Measurements from ENCODE around the gene NLRC3.
A peak's percentile ranks its signal among the peaks of the same experiment; 100 is the strongest.
"Not testable (repeated sequence)": the region's sequence is repeated elsewhere in the genome, so short reads cannot be mapped to it uniquely, and the experiment has no call there.

The NLRC3 gene

GRCh38 chr16:3514621-3515020 lies 62.6 kb downstream of the NLRC3 start:
- DNase-seq (ENCODE audit: low read depth in 2 of 2) = no peak

- DNase-seq (ENCODE audit: low read depth in 2 of 2) = no peak
These were observed 63.2 kb downstream of the NLRC3 start for GRCh38 chr16:3513892-3514583.

- no peak for DNase-seq (ENCODE audit: low read depth in 2 of 2)
These were observed 65.7 kb downstream of the NLRC3 start for GRCh38 chr16:3511286-3512180.

GRCh38 chr16:3510416-3510815 lies 66.8 kb downstream of the NLRC3 start:
- no peak for DNase-seq (ENCODE audit: low read depth in 2 of 2)

GRCh38 chr16:3509470-3509928 lies 67.7 kb downstream of the NLRC3 start:
- DNase-seq (ENCODE audit: low read depth in 2 of 2) = peak; percentile 32 to 39

GRCh38 chr16:3508736-3509135 lies 68.5 kb downstream of the NLRC3 start:
- DNase-seq (ENCODE audit: low read depth in 2 of 2) = no peak

- peak; percentile 35 to 44 for DNase-seq (ENCODE audit: low read depth in 2 of 2)
These were observed 73.7 kb downstream of the NLRC3 start for GRCh38 chr16:3503523-3503922.

- no peak for DNase-seq (ENCODE audit: low read depth in 2 of 2)
These were observed 75.3 kb downstream of the NLRC3 start for GRCh38 chr16:3501783-3502400.

GRCh38 chr16:3501412-3501761 lies 75.8 kb downstream of the NLRC3 start:
- DNase-seq (ENCODE audit: low read depth in 2 of 2) = not testable (repeated sequence)

- no peak for DNase-seq (ENCODE audit: low read depth in 2 of 2)
These were observed 78.2 kb downstream of the NLRC3 start for GRCh38 chr16:3498988-3499387.

- DNase-seq (ENCODE audit: low read depth in 2 of 2) = no peak
These were observed 79.4 kb downstream of the NLRC3 start for GRCh38 chr16:3497771-3498170.

GRCh38 chr16:3496386-3496785 lies 80.8 kb downstream of the NLRC3 start:
- no peak for DNase-seq (ENCODE audit: low read depth in 2 of 2)

- DNase-seq (ENCODE audit: low read depth in 2 of 2) = no peak
These were observed 82.0 kb downstream of the NLRC3 start, which contains the start of gene C16orf90 for GRCh38 chr16:3495176-3495575. Gene C16orf90, minus strand, starts transcription at chr16:3495489. Its CDS starts 68 bp downstream, at chr16:3495421.

GRCh38 chr16:3494386-3494973 lies 82.7 kb downstream of the NLRC3 start:
- no peak for DNase-seq (ENCODE audit: low read depth in 2 of 2)

- no peak for DNase-seq (ENCODE audit: low read depth in 2 of 2)
These were observed 84.8 kb downstream of the NLRC3 start for GRCh38 chr16:3492356-3492755.

- no peak for DNase-seq (ENCODE audit: low read depth in 2 of 2)
These were observed 86.1 kb downstream of the NLRC3 start for GRCh38 chr16:3490911-3491629.
